HCT116 (cell line): Measurements from ENCODE around the gene ZNF585A. TPM values are rescaled to one million over a fixed set of nuclear protein-coding genes. Genes with fewer than 3 reads are reported as not detected.
A peak's percentile ranks its signal among the peaks of the same experiment; 100 is the strongest.
"Not testable (repeated sequence)": the region's sequence is repeated elsewhere in the genome, so short reads cannot be mapped to it uniquely, and the experiment has no call there.

Experiments
- ATAC-seq: fragments of 200-7000 bp; cut with Tn5 transposase; 2 replicates; pipeline ENCODE4 v1.9.1; 2020; ENCODE audit warnings: mild to moderate bottlenecking, moderate library complexity
- BruUV-seq: library from RNA; stranded (reverse); fragments of 400-500 nt; replicated peaks from 2 replicates; lab custom pipeline; 2021; lab: Mats Ljungman, UMichigan
- CTCF ChIA-PET: fragments of 300-600 bp; sonication (Branson Sonifier 250); formaldehyde crosslinking; loops from one replicate; lab custom pipeline; 2021; ENCODE audit warnings: antibody characterized with exemption; lab: Charles Lee
- POLR2A ChIA-PET: fragments of 300-600, 350-600 bp; sonication (Branson Sonifier 250); formaldehyde crosslinking; loops from one replicate; lab custom pipeline; 2021; ENCODE audit warnings: antibody characterized with exemption; lab: Charles Lee
- RAD21 ChIA-PET, 2 experiments: fragments of 300-600 bp; sonication (Branson Sonifier 250); formaldehyde crosslinking; loops; one replicate each; lab custom pipeline; 2023; ENCODE audit warnings: low total read pairs in 2 of 2; ENCODE audit not compliant: uncharacterized antibody in 2 of 2, unreplicated experiment in 2 of 2, low non-redundant PET in 1 of 2; lab: Charles Lee
- DNase-seq: peaks from one replicate; pipeline ENCODE4 v3.0.0-alpha.2; 2010; ENCODE audit warnings: low read depth, low spot score
- H2AFZ ChIP-seq: fragments of 200-600 bp; shearing (Covaris generic), sonication (generic); 2 replicates; pipeline ENCODE4 v1.6.1; 2017; ENCODE audit warnings: low read depth, mixed run types, mixed read lengths, antibody characterized with exemption, low read length; ENCODE audit not compliant: poor library complexity, severe bottlenecking
- H3K27ac ChIP-seq: 2 replicates; pipeline ENCODE4 v1.5.1; 2012; ENCODE audit warnings: low read depth, low read length
- H3K27me3 ChIP-seq: fragments of 200-600 bp; sonication (generic); 2 replicates; pipeline ENCODE4 v1.6.1; 2016; ENCODE audit warnings: mixed run types, low read length, mixed read lengths; ENCODE audit not compliant: insufficient read depth
- H3K36me3 ChIP-seq, 2 experiments: fragments of 200-500 bp in 1 of 2; fragments of 200-600 bp in 1 of 2; sonication (Bioruptor generic) in 1 of 2; sonication (generic) in 1 of 2; 2 replicates each; pipeline versions ENCODE4 v1.5.1 to v1.6.1; 2014 to 2016; ENCODE audit warnings: low read length in 2 of 2, inconsistent platforms in 1 of 2, mixed read lengths in 1 of 2, mixed run types in 1 of 2; ENCODE audit not compliant: insufficient read depth in 2 of 2, control insufficient read depth in 1 of 2
- H3K4me1 ChIP-seq, 2 experiments: fragments of 200-600 bp in 1 of 2; sonication (generic) in 1 of 2; 2 replicates each; pipeline versions ENCODE4 v1.5.1 to v1.6.1; 2012 to 2017; ENCODE audit warnings: low read length in 2 of 2, inconsistent platforms in 1 of 2, mild to moderate bottlenecking in 1 of 2, mixed read lengths in 1 of 2, mixed run types in 1 of 2, moderate library complexity in 1 of 2; ENCODE audit not compliant: insufficient read depth in 2 of 2, control insufficient read depth in 1 of 2
- H3K4me2 ChIP-seq: fragments of 200-600 bp; sonication (generic); 2 replicates; pipeline ENCODE4 v1.6.1; 2017; ENCODE audit warnings: mixed run types, low read length, mixed read lengths
- H3K4me3 ChIP-seq, 2 experiments: fragments of 200-600 bp in 1 of 2; sonication (generic) in 1 of 2; replicated peaks in 1 of 2; 2 replicates each; pipeline ENCODE4 v1.5.1; 2011 to 2016; ENCODE audit warnings: low read length in 2 of 2, control low read depth in 1 of 2, low read depth in 1 of 2, mild to moderate bottlenecking in 1 of 2, mixed read lengths in 1 of 2, mixed run types in 1 of 2
- H3K79me2 ChIP-seq: fragments of 200-600 bp; sonication (generic); 2 replicates; pipeline ENCODE4 v1.6.1; 2017; ENCODE audit warnings: mild to moderate bottlenecking, mixed run types, low read length, moderate library complexity, mixed read lengths; ENCODE audit not compliant: insufficient read depth
- H3K9ac ChIP-seq: fragments of 200-600 bp; sonication (generic); 2 replicates; pipeline ENCODE4 v1.6.1; 2016; ENCODE audit warnings: low read length, mixed read lengths
- H3K9me2 ChIP-seq: fragments of 200-600 bp; sonication (generic), shearing (Covaris generic); 2 replicates; pipeline ENCODE4 v1.6.1; 2017; ENCODE audit warnings: mixed run types, mild to moderate bottlenecking, moderate library complexity; ENCODE audit not compliant: insufficient read depth
- H3K9me3 ChIP-seq, 2 experiments: fragments of 200-500 bp in 1 of 2; fragments of 200-600 bp in 1 of 2; sonication (Bioruptor generic) in 1 of 2; sonication (generic) in 1 of 2; 2 replicates each; pipeline ENCODE4 v1.6.1; 2014 to 2017; ENCODE audit warnings: low read length in 2 of 2, mixed read lengths in 2 of 2, inconsistent platforms in 1 of 2, low read depth in 1 of 2, mild to moderate bottlenecking in 1 of 2, mixed run types in 1 of 2, moderate library complexity in 1 of 2; ENCODE audit not compliant: control insufficient read depth in 1 of 2, insufficient read depth in 1 of 2
- H4K20me1 ChIP-seq: fragments of 200-600 bp; sonication (generic), shearing (Covaris generic); 2 replicates; pipeline ENCODE4 v1.6.1; 2017; ENCODE audit warnings: mixed run types, mild to moderate bottlenecking, moderate library complexity; ENCODE audit not compliant: insufficient read depth
- RAD21 ChIP-seq: IDR thresholded peaks from 2 replicates; pipeline ENCODE4 v1.6.1; 2012; ENCODE audit warnings: low read depth, mild to moderate bottlenecking
- ZNF274 ChIP-seq: fragments of 200-500 bp; sonication (Bioruptor generic); IDR thresholded peaks from 2 replicates; pipeline ENCODE4 v1.6.1; 2014; ENCODE audit warnings: mild to moderate bottlenecking, low read depth, low read length, inconsistent platforms
- intact Hi-C: fragments of 100-400 bp; cut with micrococcal nuclease; formaldehyde crosslinking; loops from 2 replicates; pipeline ENCODE4 v1.10.0; 2022
- total RNA-seq: library from RNA; stranded (reverse); gene quantifications from one replicate; pipeline ENCODE4 v1.2.1, GENCODE V29; 2021; ENCODE audit not compliant: unreplicated experiment

The ZNF585A gene
- total RNA-seq, 1 experiment from 2014 or later = 3.9 TPM

DNA sequence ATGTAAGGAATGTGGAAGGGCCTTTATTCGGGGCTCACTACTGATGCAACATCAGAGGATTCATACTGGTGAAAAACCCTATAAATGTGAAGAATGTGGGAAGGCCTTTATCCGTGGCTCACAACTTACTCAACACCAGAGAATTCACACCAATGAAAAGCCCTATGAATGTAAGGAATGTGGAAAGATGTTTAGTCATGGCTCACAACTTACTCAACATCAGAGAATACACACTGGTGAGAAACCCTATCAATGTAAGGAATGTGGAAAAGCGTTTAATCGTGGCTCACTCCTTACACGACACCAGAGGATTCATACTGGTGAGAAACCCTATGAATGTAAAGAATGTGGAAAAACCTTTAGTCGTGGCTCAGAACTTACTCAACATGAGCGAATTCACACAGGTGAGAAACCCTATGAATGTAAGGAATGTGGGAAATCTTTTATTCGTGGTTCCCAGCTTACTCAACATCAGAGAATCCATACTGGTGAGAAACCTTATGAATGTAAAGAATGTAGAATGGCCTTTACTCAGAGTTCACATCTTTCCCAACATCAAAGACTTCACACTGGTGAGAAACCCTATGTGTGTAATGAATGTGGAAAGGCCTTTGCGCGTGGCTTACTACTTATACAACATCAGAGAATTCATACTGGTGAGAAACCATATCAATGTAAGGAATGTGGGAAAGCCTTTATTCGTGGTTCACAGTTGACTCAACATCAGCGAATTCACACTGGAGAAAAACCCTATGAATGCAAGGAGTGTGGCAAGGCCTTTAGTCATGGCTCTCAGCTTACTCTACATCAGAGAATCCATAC is 44.3 kb downstream of the ZNF585A start:
- TF ChIP-seq ZNF274 (peak; percentile 89), RAD21 (no peak)
- Histone ChIP-seq H3K36me3 (no peaks in the 10 kb centered on the region), H3K4me2 (no peak overlapping the region), H3K9ac (no peak overlapping the region), H3K4me1 (no peaks in the 10 kb centered on the region), H3K4me3 (no peak overlapping the region), H3K27ac (no peak overlapping the region), H3K9me2 (no peaks in the 10 kb centered on the region), H2AFZ (no peak overlapping the region), H3K27me3 (no peaks in the 10 kb centered on the region), H4K20me1 (no peaks in the 10 kb centered on the region), H3K79me2 (no peaks in the 10 kb centered on the region), H3K9me3 (peaks cover 37 to 59% of the 10 kb centered on the region in 2 experiments; a peak in 3 of 4 replicates)
- ChIA-PET RAD21 (no interaction called here), POLR2A (no interaction called here), CTCF (no interaction called here)
- DNase-seq = no peak
- no peak for ATAC-seq
- intact Hi-C loops = no loop called here
- BruUV-seq = no TSS peak

DNA sequence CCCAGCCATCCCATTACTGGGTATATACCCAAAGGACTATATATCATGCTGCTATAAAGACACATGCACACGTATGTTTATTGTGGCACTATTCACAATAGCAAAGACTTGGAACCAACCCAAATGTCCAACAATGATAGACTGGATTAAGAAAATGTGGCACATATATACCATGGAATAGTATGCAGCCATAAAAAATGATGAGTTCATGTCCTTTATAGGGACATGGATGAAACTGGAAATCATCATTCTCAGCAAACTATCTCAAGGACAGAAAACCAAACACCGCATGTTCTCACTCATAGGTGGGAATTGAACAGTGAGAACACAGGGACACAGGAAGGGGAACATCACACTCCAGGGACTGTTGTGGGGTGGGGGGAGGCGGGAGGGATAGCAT is 50.4 kb downstream of the ZNF585A start:
- H3K36me3 ChIP-seq, BruUV-seq, H3K4me3 ChIP-seq, CTCF ChIA-PET, H3K79me2 ChIP-seq, H3K9me2 ChIP-seq, H3K4me1 ChIP-seq, ATAC-seq, intact Hi-C loops, H3K27ac ChIP-seq, H4K20me1 ChIP-seq, H2AFZ ChIP-seq, H3K4me2 ChIP-seq, H3K9ac ChIP-seq, RAD21 ChIA-PET, DNase-seq, POLR2A ChIA-PET, H3K27me3 ChIP-seq: not testable (repeated sequence)
- H3K9me3 ChIP-seq = peaks cover 4 to 25% of the 10 kb centered on the region in 2 experiments; a peak in 3 of 4 replicates
